Smooth muscle cell (in vitro differentiated cells): ENCODE data around the gene WWP2. TPM values are rescaled to one million over a fixed set of nuclear protein-coding genes. Genes with fewer than 3 reads are reported as not detected.
A peak's percentile ranks its signal among the peaks of the same experiment; 100 is the strongest.

ENCODE experiments used
- DNase-seq: peaks from one replicate; lab custom pipeline; 2025; ENCODE audit not compliant: unreplicated experiment; lab: John Stamatoyannopoulos, UW
- H2AFZ ChIP-seq: fragments of 200-600 bp; sonication (generic); 2 replicates; pipeline ENCODE4 v1.6.0; 2016; ENCODE audit warnings: antibody characterized with exemption, low read depth, mild to moderate bottlenecking
- H3F3A ChIP-seq: fragments of 200-600 bp; sonication (generic); 2 replicates; pipeline ENCODE4 v1.6.0; 2017; ENCODE audit warnings: antibody characterized with exemption, low read depth
- H3K27ac ChIP-seq: fragments of 200-600 bp; sonication (generic); 2 replicates; pipeline ENCODE4 v1.5.1; 2016; ENCODE audit warnings: low read depth, mild to moderate bottlenecking
- H3K27me3 ChIP-seq: fragments of 200-600 bp; sonication (generic); 2 replicates; pipeline ENCODE4 v1.6.1; 2016; ENCODE audit warnings: low read depth, mild to moderate bottlenecking
- H3K36me3 ChIP-seq: fragments of 200-600 bp; sonication (generic); 2 replicates; pipeline ENCODE4 v1.5.1; 2016; ENCODE audit warnings: low read depth
- H3K4me1 ChIP-seq: fragments of 200-600 bp; sonication (generic); 2 replicates; pipeline ENCODE4 v1.5.1; 2016; ENCODE audit warnings: low read depth
- H3K4me2 ChIP-seq: fragments of 200-600 bp; sonication (generic); 2 replicates; pipeline ENCODE4 v1.6.0; 2016; ENCODE audit warnings: mild to moderate bottlenecking
- H3K4me3 ChIP-seq: fragments of 200-600 bp; sonication (generic); 2 replicates; pipeline ENCODE4 v1.5.1; 2016; ENCODE audit warnings: mild to moderate bottlenecking
- H3K79me2 ChIP-seq: fragments of 200-600 bp; sonication (generic); 2 replicates; pipeline ENCODE4 v1.6.0; 2016; ENCODE audit warnings: low read depth, mild to moderate bottlenecking
- H3K9ac ChIP-seq: fragments of 200-600 bp; sonication (generic); 2 replicates; pipeline ENCODE4 v1.6.0; 2016; ENCODE audit warnings: low read depth
- H3K9me3 ChIP-seq: fragments of 200-600 bp; sonication (generic); replicated peaks from 2 replicates; pipeline ENCODE4 v1.5.1; 2016; ENCODE audit warnings: low read depth
- H4K20me1 ChIP-seq: fragments of 200-600 bp; sonication (generic); 2 replicates; pipeline ENCODE4 v1.6.0; 2016; ENCODE audit warnings: low read depth
- CTCF ChIP-seq: fragments of 200-600 bp; sonication (generic); IDR thresholded peaks from 2 replicates; pipeline ENCODE4 v1.5.1; 2017; ENCODE audit warnings: borderline replicate concordance, mild to moderate bottlenecking, antibody characterized with exemption; ENCODE audit not compliant: insufficient read depth, poor library complexity, severe bottlenecking
- WGBS: methylation state at CpG from one replicate; pipeline ENCODE4 v1.1.7; 2016; ENCODE audit warnings: low lambda C conversion rate; 5-methylcytosine and 5-hydroxymethylcytosine counted together
- polyA plus RNA-seq: library from polyadenylated mRNA; unstranded; fragments of >200 nt; fragmentation: Nextera tagmentation; extraction: Ambion mirVana; gene quantifications from 2 replicates; pipeline ENCODE4 v1.2.1, GENCODE V29; 2016
- total RNA-seq: library from RNA; depleted of rRNA; stranded (reverse); fragments of >200 nt; gene quantifications from 2 replicates; pipeline ENCODE4 v1.2.3, GENCODE V29; 2014

Gene WWP2
- total and polyA plus RNA-seq, 2 experiments from 2014 or later = 7.8 to 9.0 TPM

DNA sequence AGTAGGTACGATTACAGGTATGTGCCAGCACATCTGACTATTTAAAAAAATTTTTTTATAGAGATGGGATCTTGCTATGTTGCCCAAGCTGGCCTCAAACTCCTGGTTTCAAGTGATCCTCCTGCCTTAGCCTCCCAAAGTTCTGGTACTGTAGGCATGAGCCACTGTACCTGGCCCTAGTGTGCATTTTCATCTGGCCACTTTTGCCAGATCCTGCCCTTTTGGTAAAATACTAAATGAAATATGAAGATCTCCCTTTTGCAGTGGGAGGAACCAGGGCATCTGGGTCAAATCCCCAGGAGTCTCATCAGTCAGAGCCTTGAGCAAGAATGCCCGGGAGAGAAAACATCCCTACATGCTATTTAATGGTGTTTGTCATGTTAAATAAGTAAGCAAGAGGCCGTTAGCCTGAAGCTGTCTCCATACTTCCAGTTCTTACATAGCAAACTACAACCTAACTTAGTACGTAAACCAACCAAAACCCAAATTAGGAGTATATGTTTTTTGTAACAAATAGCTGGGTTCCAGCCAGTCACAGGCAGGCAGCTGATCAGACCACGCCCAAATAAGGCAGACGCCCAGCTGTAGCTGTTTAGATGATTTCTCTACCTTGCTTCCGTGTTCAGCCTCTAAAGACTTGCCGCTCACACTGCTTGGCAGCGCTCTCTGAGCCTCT lies 142.5 kb downstream of the WWP2 start:
- Histone ChIP-seq H3K4me2 (no peak overlapping the region), H2AFZ (no peak overlapping the region), H3K4me1 (no peaks in the 10 kb centered on the region), H4K20me1 (no peaks in the 10 kb centered on the region), H3K79me2 (no peaks in the 10 kb centered on the region), H3F3A (no peaks in the 10 kb centered on the region), H3K4me3 (no peak overlapping the region), H3K36me3 (no peaks in the 10 kb centered on the region), H3K27me3 (no peaks in the 10 kb centered on the region), H3K27ac (no peak overlapping the region), H3K9me3 (no peaks in the 10 kb centered on the region), H3K9ac (no peak overlapping the region)
- DNase-seq = no peak
- no peak for TF ChIP-seq CTCF
- WGBS = 89% methylated on average over 9 of the region's 9 CpGs

DNA sequence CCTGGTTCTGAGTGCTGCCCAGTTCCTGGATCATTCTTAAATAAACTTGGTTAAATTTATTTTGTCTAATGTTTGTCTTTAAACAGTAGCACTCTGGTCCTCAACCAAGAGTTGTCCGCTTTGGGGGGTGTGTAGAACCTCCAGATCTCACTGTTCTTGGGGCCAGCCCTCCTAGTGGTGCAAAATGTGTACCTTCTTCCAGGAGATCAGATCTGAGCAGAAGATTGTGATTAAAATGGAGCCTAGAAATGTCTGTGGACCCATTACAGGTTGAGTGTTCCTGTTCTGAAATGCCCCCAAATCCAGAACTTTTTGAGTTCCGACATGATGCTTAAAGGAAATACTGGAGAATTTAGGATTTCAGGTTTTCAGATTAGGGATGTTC lies 143.0 kb downstream of the WWP2 start:
- no peaks in the 10 kb centered on the region for H3K79me2 ChIP-seq
- H3K27me3 ChIP-seq = no peaks in the 10 kb centered on the region
- H3K36me3 ChIP-seq = no peaks in the 10 kb centered on the region
- H3K4me2 ChIP-seq = no peak overlapping the region
- H3F3A ChIP-seq = no peaks in the 10 kb centered on the region
- 48% methylated on average over 2 of the region's 2 CpGs for WGBS
- TF ChIP-seq CTCF = no peak
- H3K4me1 ChIP-seq = no peaks in the 10 kb centered on the region
- H2AFZ ChIP-seq = no peak overlapping the region
- H4K20me1 ChIP-seq = no peaks in the 10 kb centered on the region
- no peak overlapping the region for H3K27ac ChIP-seq
- H3K4me3 ChIP-seq = no peak overlapping the region
- H3K9ac ChIP-seq = no peak overlapping the region
- no peaks in the 10 kb centered on the region for H3K9me3 ChIP-seq
- no peak for DNase-seq

GRCh38 chr16:69906838-69907401 lies 144.8 kb downstream of the WWP2 start:
- WGBS = 68% methylated on average over 6 of the region's 6 CpGs
- Histone ChIP-seq H3K4me1 (no peaks in the 10 kb centered on the region), H3K27me3 (no peaks in the 10 kb centered on the region), H3K9ac (no peak overlapping the region), H3F3A (no peaks in the 10 kb centered on the region), H3K9me3 (no peaks in the 10 kb centered on the region), H3K36me3 (no peaks in the 10 kb centered on the region), H3K27ac (no peak overlapping the region), H3K79me2 (no peaks in the 10 kb centered on the region), H3K4me2 (peak overlapping the region; percentile 29), H3K4me3 (no peak overlapping the region), H2AFZ (no peak overlapping the region), H4K20me1 (no peaks in the 10 kb centered on the region)
- TF ChIP-seq CTCF = no peak
- no peak for DNase-seq

DNA sequence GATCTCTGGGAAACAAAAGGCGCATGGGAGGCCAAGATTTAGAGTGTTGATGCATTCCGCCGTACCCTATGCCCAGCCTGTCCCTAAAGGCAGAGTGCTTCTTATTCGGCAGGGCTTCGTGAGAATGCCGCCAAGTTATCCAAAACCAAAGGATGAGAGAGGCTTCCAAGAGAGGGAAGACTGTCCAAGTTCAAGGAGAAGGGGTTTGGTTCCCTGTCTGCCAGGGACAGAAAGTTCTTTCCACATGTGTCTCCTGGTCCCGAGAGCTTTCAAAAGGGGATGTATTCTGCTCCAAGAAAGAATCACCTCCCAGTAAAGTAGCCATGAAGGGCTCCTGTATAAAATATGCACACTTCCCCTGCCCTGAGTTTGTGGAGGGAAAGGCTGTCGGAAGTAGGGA lies 146.9 kb downstream of the WWP2 start:
- Histone ChIP-seq H3K9ac (no peak overlapping the region), H3K9me3 (no peaks in the 10 kb centered on the region), H3K36me3 (no peaks in the 10 kb centered on the region), H3K27me3 (no peaks in the 10 kb centered on the region), H3K27ac (no peak overlapping the region), H3K4me2 (no peak overlapping the region), H4K20me1 (no peaks in the 10 kb centered on the region), H3K79me2 (no peaks in the 10 kb centered on the region), H2AFZ (no peak overlapping the region), H3K4me1 (no peaks in the 10 kb centered on the region), H3F3A (no peaks in the 10 kb centered on the region), H3K4me3 (no peak overlapping the region)
- no peak for DNase-seq
- no peak for TF ChIP-seq CTCF
- WGBS = 91% methylated on average over 8 of the region's 8 CpGs
